ENCODE results near the gene PSPH. TPM values are rescaled to one million over a fixed set of nuclear protein-coding genes. Genes with fewer than 3 reads are reported as not detected.
"Not testable (repeated sequence)": the region's sequence is repeated elsewhere in the genome, so short reads cannot be mapped to it uniquely, and the experiment has no call there.

The PSPH gene
- total RNA-seq, 1 donor from 2014 or later, result 37.5 TPM

DNA sequence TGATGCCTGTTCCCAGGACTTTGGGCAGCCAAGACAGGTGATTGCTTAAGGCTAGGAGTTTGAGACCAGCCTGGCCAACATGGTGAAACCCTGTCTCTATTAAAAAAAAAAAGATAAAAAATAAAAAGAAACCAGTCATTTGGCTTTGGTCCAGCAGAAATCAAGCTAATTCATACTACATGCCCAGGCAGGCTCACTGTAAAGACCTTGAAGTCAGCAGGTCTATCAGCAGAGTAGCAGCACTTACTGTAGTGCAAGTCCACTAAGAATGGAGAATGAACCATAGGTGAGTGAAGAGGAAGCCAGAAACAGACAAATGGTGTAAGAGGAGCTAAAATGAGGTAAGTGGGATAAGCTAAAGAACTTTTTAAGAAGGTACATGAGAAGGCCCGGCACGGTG, 24.7 kb downstream of the PSPH start:
- no peaks in the 10 kb centered on the region for H3K27me3 Mint-ChIP-seq (ENCODE audit: low read depth)
- H3K9me3 Mint-ChIP-seq (ENCODE audit: low read depth), result no peaks in the 10 kb centered on the region
- peaks cover 18% of the 10 kb centered on the region for H3K36me3 Mint-ChIP-seq (ENCODE audit: low read depth)
- no peak overlapping the region for H3K27ac Mint-ChIP-seq (ENCODE audit: unreplicated experiment)
- no peak for TF ChIP-seq CTCF (IDR thresholded peaks at IDR 0.05)
- H3K4me1 Mint-ChIP-seq (ENCODE audit: low read depth), result peaks cover 9% of the 10 kb centered on the region
- no peak for DNase-seq (ENCODE audit: low spot score)
- H3K4me3 Mint-ChIP-seq (ENCODE audit: unreplicated experiment), result no peak overlapping the region

- no peak for TF ChIP-seq CTCF (IDR thresholded peaks at IDR 0.05)
- peaks cover 3% of the 10 kb centered on the region for H3K4me1 Mint-ChIP-seq (ENCODE audit: low read depth)
- no peaks in the 10 kb centered on the region for H3K27me3 Mint-ChIP-seq (ENCODE audit: low read depth)
- peaks cover 16% of the 10 kb centered on the region for H3K36me3 Mint-ChIP-seq (ENCODE audit: low read depth)
- no peak overlapping the region for H3K4me3 Mint-ChIP-seq (ENCODE audit: unreplicated experiment)
- H3K9me3 Mint-ChIP-seq (ENCODE audit: low read depth), result no peaks in the 10 kb centered on the region
- no peak for DNase-seq (ENCODE audit: low spot score)
- H3K27ac Mint-ChIP-seq (ENCODE audit: unreplicated experiment), result no peak overlapping the region
These were observed 27.7 kb downstream of the PSPH start for GRCh38 chr7:56023500-56023899.

GRCh38 chr7:56019501-56019900, 31.7 kb downstream of the PSPH start:
- no peak overlapping the region for H3K27ac Mint-ChIP-seq (ENCODE audit: unreplicated experiment)
- DNase-seq (ENCODE audit: low spot score), result peak; percentile 68
- TF ChIP-seq CTCF (IDR thresholded peaks at IDR 0.05), result no peak
- no peaks in the 10 kb centered on the region for H3K9me3 Mint-ChIP-seq (ENCODE audit: low read depth)
- no peaks in the 10 kb centered on the region for H3K27me3 Mint-ChIP-seq (ENCODE audit: low read depth)
- no peaks in the 10 kb centered on the region for H3K4me1 Mint-ChIP-seq (ENCODE audit: low read depth)
- H3K36me3 Mint-ChIP-seq (ENCODE audit: low read depth), result peaks cover 15% of the 10 kb centered on the region
- H3K4me3 Mint-ChIP-seq (ENCODE audit: unreplicated experiment), result no peak overlapping the region

DNA sequence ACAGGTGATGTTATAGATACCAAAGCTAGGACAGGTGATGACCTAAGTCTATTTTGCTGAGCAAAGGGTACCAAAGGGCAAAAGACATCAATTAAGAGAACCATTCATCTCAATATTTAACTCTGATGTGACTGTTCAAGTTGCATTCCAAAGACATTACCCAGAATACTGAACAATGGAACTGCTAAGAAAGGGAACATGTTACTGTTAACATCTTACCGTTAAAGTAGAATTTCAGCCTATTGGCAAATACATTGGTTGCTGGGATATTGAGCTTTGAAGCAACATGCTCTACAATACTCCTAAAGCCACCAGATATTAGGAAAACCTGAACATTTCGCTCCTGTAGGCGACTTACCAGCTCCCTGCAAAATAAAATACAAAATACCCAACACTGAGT, 34.2 kb downstream of the PSPH start:
- not testable (repeated sequence) for H3K27ac Mint-ChIP-seq (ENCODE audit: unreplicated experiment); H3K4me3 Mint-ChIP-seq (ENCODE audit: unreplicated experiment); DNase-seq (ENCODE audit: low spot score); H3K4me1 Mint-ChIP-seq (ENCODE audit: low read depth); H3K9me3 Mint-ChIP-seq (ENCODE audit: low read depth); H3K27me3 Mint-ChIP-seq (ENCODE audit: low read depth)
- H3K36me3 Mint-ChIP-seq (ENCODE audit: low read depth), result peaks cover 16% of the 10 kb centered on the region

- no peak overlapping the region for H3K27ac Mint-ChIP-seq (ENCODE audit: unreplicated experiment)
- H3K4me1 Mint-ChIP-seq (ENCODE audit: low read depth), result no peaks in the 10 kb centered on the region
- no peak overlapping the region for H3K4me3 Mint-ChIP-seq (ENCODE audit: unreplicated experiment)
These were observed 41.5 kb downstream of the PSPH start for GRCh38 chr7:56009695-56010094.

More at GRCh38 chr7:56009695-56010094, 41.5 kb downstream of the PSPH start:
- Mint-ChIP-seq H3K36me3 (ENCODE audit: low read depth) (peaks cover 16% of the 10 kb centered on the region), H3K27me3 (ENCODE audit: low read depth) (no peaks in the 10 kb centered on the region), H3K9me3 (ENCODE audit: low read depth) (no peaks in the 10 kb centered on the region)
- DNase-seq (ENCODE audit: low spot score), result no peak
- TF ChIP-seq CTCF (IDR thresholded peaks at IDR 0.05), result no peak
